ENCODE data around the gene OAS3.

The OAS3 gene

DNA sequence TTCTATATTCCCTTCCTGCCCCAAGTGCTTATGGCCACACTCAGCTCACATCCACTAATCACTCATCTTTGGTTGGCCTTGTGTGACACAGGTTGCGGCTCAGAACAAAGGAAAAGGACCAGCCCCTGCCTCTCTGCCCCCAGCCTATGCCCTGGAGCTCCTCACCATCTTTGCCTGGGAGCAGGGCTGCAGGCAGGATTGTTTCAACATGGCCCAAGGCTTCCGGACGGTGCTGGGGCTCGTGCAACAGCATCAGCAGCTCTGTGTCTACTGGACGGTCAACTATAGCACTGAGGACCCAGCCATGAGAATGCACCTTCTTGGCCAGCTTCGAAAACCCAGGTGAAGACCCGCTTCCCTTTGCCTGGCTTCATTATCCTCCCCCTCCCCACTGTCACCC lies 24.3 kb downstream of the OAS3 start:
- ATAC-seq (no peak), DNase-seq (ENCODE audit: low spot score in 2 of 2) (no peak)
- H3K36me3 Mint-ChIP-seq, result peaks cover 26% of the 10 kb centered on the region
- H3K4me1 Mint-ChIP-seq, result peaks cover 7% of the 10 kb centered on the region
- no peak overlapping the region for H3K4me3 Mint-ChIP-seq
- H3K27ac Mint-ChIP-seq, result no peak overlapping the region
- peaks cover 6% of the 10 kb centered on the region for H3K9me3 Mint-ChIP-seq

DNA sequence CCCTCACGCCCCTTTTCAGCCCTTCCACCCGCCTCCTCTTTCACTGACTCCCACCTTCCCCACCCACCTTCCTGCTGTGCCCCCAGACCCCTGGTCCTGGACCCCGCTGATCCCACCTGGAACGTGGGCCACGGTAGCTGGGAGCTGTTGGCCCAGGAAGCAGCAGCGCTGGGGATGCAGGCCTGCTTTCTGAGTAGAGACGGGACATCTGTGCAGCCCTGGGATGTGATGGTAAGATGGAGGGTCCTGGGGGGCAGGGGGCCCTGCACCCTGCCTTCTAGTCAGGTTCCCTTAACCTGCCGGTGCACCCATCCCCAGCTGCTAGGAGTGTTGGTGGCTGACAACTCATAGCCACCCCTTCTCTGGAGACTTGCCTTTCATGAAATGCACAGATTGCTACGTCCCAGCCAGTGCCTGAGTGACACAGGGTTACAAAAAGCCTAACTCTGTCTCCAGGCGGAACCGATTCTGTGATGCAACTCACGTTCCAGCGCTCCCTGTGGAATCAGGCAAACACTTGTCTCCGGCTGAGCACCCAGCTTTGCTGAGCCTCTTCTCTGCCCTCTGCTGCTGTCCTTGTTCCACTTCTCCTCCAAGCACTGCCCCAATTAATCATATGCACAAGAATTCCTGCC lies 25.1 kb downstream of the OAS3 start:
- Mint-ChIP-seq H3K36me3 (peaks cover 26% of the 10 kb centered on the region), H3K27ac (no peak overlapping the region), H3K4me3 (no peak overlapping the region), H3K9me3 (peaks cover 3% of the 10 kb centered on the region), H3K4me1 (peaks cover 7% of the 10 kb centered on the region)
- no peak for DNase-seq (ENCODE audit: low spot score in 2 of 2)
- ATAC-seq, result no peak

DNA sequence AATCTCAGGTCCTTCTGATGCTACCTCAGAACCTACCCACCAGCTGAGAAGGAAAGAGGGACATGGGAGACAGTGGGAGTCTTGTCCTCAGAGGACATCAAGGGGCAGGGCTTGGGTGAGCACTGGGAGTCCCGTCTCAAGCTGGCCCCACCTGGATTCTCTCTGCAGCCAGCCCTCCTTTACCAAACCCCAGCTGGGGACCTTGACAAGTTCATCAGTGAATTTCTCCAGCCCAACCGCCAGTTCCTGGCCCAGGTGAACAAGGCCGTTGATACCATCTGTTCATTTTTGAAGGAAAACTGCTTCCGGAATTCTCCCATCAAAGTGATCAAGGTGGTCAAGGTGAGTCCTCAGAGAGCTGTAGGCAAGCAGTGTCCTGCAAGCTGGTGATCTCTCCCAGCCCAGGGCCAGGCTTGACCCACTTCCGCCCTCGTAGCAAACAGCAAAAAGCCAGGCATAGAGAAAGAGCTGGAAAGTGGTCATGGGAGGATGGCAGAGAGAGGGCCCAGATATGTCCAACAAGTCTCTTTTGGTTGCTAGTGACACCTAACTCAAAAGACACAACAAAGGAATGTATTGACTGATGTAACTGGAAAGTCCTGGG lies 25.9 kb downstream of the OAS3 start:
- peaks cover 25% of the 10 kb centered on the region for H3K36me3 Mint-ChIP-seq
- H3K4me1 Mint-ChIP-seq, result peaks cover 7% of the 10 kb centered on the region
- no peak for DNase-seq (ENCODE audit: low spot score in 2 of 2)
- H3K27ac Mint-ChIP-seq, result no peak overlapping the region
- peaks cover 3% of the 10 kb centered on the region for H3K9me3 Mint-ChIP-seq
- no peak overlapping the region for H3K4me3 Mint-ChIP-seq
- ATAC-seq, result no peak

GRCh38 chr12:112964915-112965314 lies 26.6 kb downstream of the OAS3 start:
- H3K9me3 Mint-ChIP-seq, result peaks cover 3% of the 10 kb centered on the region
- peaks cover 18% of the 10 kb centered on the region for H3K36me3 Mint-ChIP-seq

DNA sequence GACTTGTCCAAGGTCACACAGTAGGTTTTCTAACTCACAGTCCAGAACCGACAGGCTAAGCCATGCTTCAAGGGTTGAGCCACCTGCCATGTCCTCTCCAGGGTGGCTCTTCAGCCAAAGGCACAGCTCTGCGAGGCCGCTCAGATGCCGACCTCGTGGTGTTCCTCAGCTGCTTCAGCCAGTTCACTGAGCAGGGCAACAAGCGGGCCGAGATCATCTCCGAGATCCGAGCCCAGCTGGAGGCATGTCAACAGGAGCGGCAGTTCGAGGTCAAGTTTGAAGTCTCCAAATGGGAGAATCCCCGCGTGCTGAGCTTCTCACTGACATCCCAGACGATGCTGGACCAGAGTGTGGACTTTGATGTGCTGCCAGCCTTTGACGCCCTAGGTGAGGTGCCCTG lies 27.4 kb downstream of the OAS3 start:
- no peak for DNase-seq (ENCODE audit: low spot score in 2 of 2)
- Mint-ChIP-seq H3K4me1 (no peaks in the 10 kb centered on the region), H3K4me3 (no peak overlapping the region), H3K36me3 (peaks cover 14% of the 10 kb centered on the region), H3K9me3 (peaks cover 3% of the 10 kb centered on the region), H3K27ac (no peak overlapping the region)
- ATAC-seq, result no peak

More at GRCh38 chr12:112964915-112965314, 26.6 kb downstream of the OAS3 start:
- DNase-seq (ENCODE audit: low spot score in 2 of 2), result no peak
- Mint-ChIP-seq H3K4me1 (peaks cover 1% of the 10 kb centered on the region), H3K4me3 (no peak overlapping the region), H3K27ac (no peak overlapping the region)
- no peak for ATAC-seq

DNA sequence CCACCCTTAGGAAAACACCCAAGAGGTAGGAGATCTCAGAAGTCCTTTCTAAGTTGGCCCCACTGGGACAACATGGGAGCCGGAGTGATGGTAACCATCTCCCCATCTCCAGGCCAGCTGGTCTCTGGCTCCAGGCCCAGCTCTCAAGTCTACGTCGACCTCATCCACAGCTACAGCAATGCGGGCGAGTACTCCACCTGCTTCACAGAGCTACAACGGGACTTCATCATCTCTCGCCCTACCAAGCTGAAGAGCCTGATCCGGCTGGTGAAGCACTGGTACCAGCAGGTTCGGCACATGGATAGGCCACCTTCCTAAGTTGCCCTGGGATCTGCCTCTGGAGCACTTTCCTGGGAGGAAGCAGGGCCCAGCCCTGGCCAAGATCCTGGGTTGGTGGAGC lies 29.0 kb downstream of the OAS3 start:
- DNase-seq (ENCODE audit: low spot score in 2 of 2) (no peak), ATAC-seq (no peak)
- no peaks in the 10 kb centered on the region for H3K4me1 Mint-ChIP-seq
- H3K9me3 Mint-ChIP-seq, result no peaks in the 10 kb centered on the region
- H3K27ac Mint-ChIP-seq, result no peak overlapping the region
- peaks cover 8% of the 10 kb centered on the region for H3K36me3 Mint-ChIP-seq
- H3K4me3 Mint-ChIP-seq, result no peak overlapping the region

GRCh38 chr12:112967858-112968257 lies 29.6 kb downstream of the OAS3 start:
- ATAC-seq (no peak), DNase-seq (ENCODE audit: low spot score in 2 of 2) (no peak)
- Mint-ChIP-seq H3K36me3 (peaks cover 8% of the 10 kb centered on the region), H3K27ac (no peak overlapping the region), H3K4me3 (no peak overlapping the region), H3K4me1 (no peaks in the 10 kb centered on the region), H3K9me3 (no peaks in the 10 kb centered on the region)

DNA sequence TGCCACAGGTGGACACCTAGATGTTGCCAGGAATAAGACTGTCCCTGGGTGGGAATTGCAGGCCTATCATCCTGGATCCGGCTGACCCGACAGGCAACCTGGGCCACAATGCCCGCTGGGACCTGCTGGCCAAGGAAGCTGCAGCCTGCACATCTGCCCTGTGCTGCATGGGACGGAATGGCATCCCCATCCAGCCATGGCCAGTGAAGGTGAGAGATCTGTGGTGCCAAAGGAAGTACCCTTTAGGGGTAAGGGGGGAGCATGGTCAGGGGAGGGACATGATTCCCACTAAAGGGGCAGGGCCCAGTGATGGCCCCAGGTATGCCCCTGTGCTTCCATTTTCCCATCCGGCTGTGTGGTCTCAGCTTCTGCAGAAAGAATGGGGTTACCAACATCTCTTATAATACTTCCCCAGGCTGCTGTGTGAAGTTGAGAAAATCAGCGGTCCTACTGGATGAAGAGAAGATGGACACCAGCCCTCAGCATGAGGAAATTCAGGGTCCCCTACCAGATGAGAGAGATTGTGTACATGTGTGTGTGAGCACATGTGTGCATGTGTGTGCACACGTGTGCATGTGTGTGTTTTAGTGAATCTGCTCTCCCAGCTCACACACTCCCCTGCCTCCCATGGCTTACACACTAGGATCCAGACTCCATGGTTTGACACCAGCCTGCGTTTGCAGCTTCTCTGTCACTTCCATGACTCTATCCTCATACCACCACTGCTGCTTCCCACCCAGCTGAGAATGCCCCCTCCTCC lies 31.5 kb downstream of the OAS3 start:
- H3K4me1 Mint-ChIP-seq, result no peaks in the 10 kb centered on the region
- H3K27ac Mint-ChIP-seq, result peak overlapping the region; percentile 39
- no peaks in the 10 kb centered on the region for H3K36me3 Mint-ChIP-seq
- no peaks in the 10 kb centered on the region for H3K9me3 Mint-ChIP-seq
- no peak overlapping the region for H3K4me3 Mint-ChIP-seq
- ATAC-seq, result no peak
- no peak for DNase-seq (ENCODE audit: low spot score in 2 of 2)

DNA sequence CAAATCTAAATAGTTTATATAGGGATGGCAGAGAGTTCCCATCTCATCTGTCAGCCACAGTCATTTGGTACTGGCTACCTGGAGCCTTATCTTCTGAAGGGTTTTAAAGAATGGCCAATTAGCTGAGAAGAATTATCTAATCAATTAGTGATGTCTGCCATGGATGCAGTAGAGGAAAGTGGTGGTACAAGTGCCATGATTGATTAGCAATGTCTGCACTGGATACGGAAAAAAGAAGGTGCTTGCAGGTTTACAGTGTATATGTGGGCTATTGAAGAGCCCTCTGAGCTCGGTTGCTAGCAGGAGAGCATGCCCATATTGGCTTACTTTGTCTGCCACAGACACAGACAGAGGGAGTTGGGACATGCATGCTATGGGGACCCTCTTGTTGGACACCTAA lies 32.1 kb downstream of the OAS3 start:
- H3K36me3 Mint-ChIP-seq, result no peaks in the 10 kb centered on the region

DNA sequence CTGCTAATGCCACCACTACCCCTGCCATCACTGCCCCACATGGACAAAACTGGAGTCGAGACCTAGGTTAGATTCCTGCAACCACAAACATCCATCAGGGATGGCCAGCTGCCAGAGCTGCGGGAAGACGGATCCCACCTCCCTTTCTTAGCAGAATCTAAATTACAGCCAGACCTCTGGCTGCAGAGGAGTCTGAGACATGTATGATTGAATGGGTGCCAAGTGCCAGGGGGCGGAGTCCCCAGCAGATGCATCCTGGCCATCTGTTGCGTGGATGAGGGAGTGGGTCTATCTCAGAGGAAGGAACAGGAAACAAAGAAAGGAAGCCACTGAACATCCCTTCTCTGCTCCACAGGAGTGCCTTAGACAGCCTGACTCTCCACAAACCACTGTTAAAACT lies 33.0 kb downstream of the OAS3 start:
- H3K4me3 Mint-ChIP-seq, result no peak overlapping the region
- no peaks in the 10 kb centered on the region for H3K36me3 Mint-ChIP-seq
- DNase-seq (ENCODE audit: low spot score in 2 of 2) (no peak), ATAC-seq (no peak)
- H3K27ac Mint-ChIP-seq, result peak overlapping the region; percentile 48
- no peaks in the 10 kb centered on the region for H3K4me1 Mint-ChIP-seq
- H3K9me3 Mint-ChIP-seq, result no peaks in the 10 kb centered on the region

More for the DNA sequence above, 32.1 kb downstream of the OAS3 start:
- ATAC-seq (no peak), DNase-seq (ENCODE audit: low spot score in 2 of 2) (no peak)
- Mint-ChIP-seq H3K27ac (no peak overlapping the region), H3K9me3 (no peaks in the 10 kb centered on the region), H3K4me3 (no peak overlapping the region), H3K4me1 (no peaks in the 10 kb centered on the region)

- no peaks in the 10 kb centered on the region for H3K9me3 Mint-ChIP-seq
- no peak overlapping the region for H3K27ac Mint-ChIP-seq
- no peak for ATAC-seq
- no peaks in the 10 kb centered on the region for H3K36me3 Mint-ChIP-seq
- peaks cover 6% of the 10 kb centered on the region for H3K4me1 Mint-ChIP-seq
- DNase-seq (ENCODE audit: low spot score in 2 of 2), result no peak
- H3K4me3 Mint-ChIP-seq, result no peak overlapping the region
Observed at GRCh38 chr12:112973011-112973735, 34.9 kb downstream of the OAS3 start.

- Mint-ChIP-seq H3K4me1 (peaks cover 6% of the 10 kb centered on the region), H3K4me3 (no peak overlapping the region), H3K9me3 (no peaks in the 10 kb centered on the region), H3K27ac (no peak overlapping the region), H3K36me3 (no peaks in the 10 kb centered on the region)
- no peak for ATAC-seq
- DNase-seq (ENCODE audit: low spot score in 2 of 2), result no peak
Observed at GRCh38 chr12:112973818-112974231, 35.6 kb downstream of the OAS3 start.

GRCh38 chr12:112974904-112975303 lies 36.6 kb downstream of the OAS3 start:
- no peak overlapping the region for H3K4me3 Mint-ChIP-seq
- H3K36me3 Mint-ChIP-seq, result no peaks in the 10 kb centered on the region
- DNase-seq (ENCODE audit: low spot score in 2 of 2) (no peak), ATAC-seq (no peak)
- no peaks in the 10 kb centered on the region for H3K9me3 Mint-ChIP-seq
- H3K27ac Mint-ChIP-seq, result no peak overlapping the region
- peaks cover 13% of the 10 kb centered on the region for H3K4me1 Mint-ChIP-seq

DNA sequence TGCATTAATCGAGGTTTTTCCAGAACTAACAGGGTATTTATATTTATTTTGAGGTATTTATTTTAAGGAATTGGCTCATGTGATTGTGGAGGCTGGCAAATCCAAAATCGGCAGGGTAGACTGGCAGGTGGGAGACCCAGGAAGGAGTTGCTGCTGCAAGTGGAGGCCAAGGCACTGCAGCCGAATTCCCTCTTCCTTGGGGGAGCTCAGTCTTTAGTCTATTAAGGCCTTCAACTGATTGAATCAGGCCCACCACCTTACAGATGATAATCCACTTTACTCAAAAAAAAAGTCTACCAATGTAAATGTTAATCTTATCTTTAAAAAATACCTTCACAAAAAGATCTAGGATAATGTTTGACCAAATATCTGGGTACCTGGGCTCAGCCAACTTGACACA lies 38.9 kb downstream of the OAS3 start:
- H3K36me3 Mint-ChIP-seq, result no peaks in the 10 kb centered on the region
- peaks cover 34% of the 10 kb centered on the region for H3K4me1 Mint-ChIP-seq
- no peak for DNase-seq (ENCODE audit: low spot score in 2 of 2)
- no peaks in the 10 kb centered on the region for H3K9me3 Mint-ChIP-seq
- no peak for ATAC-seq
- peak overlapping the region; percentile 96 for H3K4me3 Mint-ChIP-seq
- peak overlapping the region; percentile 95 for H3K27ac Mint-ChIP-seq

- Mint-ChIP-seq H3K4me1 (peaks cover 39% of the 10 kb centered on the region), H3K27ac (peak overlapping the region; percentile 95), H3K36me3 (no peaks in the 10 kb centered on the region), H3K4me3 (peak overlapping the region; percentile 96), H3K9me3 (no peaks in the 10 kb centered on the region)
- ATAC-seq (no peak), DNase-seq (ENCODE audit: low spot score in 2 of 2) (no peak)
Observed at GRCh38 chr12:112977641-112978040, 39.4 kb downstream of the OAS3 start.

Data from stimulated activated effector memory CD8-positive, alpha-beta T cell treated with anti-CD3 and anti-CD28 coated beads, Interleukin-12 subunit alpha, Interleukin-12 subunit beta, amount 100 ng/mL, for 72 hours (primary cell).